NCI-H146 (cell line): ENCODE results near the gene OR2Z1.
"Not testable (repeated sequence)": the region's sequence is repeated elsewhere in the genome, so short reads cannot be mapped to it uniquely, and the experiment has no call there.

ENCODE experiments used
- DNase-seq: peaks from one replicate; lab custom pipeline; 2025; lab: John Stamatoyannopoulos, UW

OR2Z1 gene

DNA sequence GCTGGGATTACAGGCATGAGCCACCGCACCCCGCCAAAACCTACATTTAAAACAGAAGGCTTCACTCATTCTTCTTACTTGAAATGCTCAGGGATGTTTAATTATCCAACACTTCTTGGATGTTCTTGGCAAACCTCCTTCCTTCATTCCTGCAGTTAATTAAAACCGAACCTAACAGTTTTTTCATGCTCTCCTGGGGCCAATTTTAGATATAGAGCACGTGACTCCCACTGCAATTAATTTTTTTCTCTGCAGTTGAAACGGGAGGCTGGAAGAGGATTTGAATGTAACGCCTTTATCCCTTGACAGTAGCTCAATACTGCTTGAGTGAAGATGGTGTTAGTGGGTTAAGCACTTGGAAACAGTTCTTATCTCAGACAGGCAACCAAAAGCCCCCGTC is 18.2 kb upstream of the OR2Z1 start:
- DNase-seq = no peak

GRCh38 chr19:8705304-8705703 is 16.1 kb upstream of the OR2Z1 start:
- DNase-seq = not testable (repeated sequence)

- DNase-seq = no peak
These were observed 15.7 kb upstream of the OR2Z1 start for GRCh38 chr19:8705742-8706141.

DNA sequence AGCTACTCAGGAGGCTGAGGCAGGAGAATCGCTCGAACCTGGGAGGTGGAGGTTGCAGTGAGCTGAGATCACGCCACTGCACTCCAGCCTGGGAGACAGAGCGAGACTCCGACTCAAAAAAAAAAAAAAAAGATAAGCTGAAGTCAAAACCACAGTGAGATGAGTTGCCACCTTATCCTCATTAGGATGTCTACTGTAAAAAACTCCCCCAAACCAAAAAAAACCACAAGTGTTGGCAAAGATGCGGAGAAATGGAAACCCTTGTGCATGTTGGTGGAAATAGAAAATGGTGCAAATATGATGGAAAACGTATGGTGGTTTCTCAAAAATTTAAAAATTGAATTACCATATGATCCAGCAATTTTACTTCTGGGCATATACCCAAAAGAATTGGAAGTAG is 11.1 kb upstream of the OR2Z1 start:
- not testable (repeated sequence) for DNase-seq

- DNase-seq = no peak
These were observed 598 bp downstream of the OR2Z1 start for GRCh38 chr19:8722032-8722431.

DNA sequence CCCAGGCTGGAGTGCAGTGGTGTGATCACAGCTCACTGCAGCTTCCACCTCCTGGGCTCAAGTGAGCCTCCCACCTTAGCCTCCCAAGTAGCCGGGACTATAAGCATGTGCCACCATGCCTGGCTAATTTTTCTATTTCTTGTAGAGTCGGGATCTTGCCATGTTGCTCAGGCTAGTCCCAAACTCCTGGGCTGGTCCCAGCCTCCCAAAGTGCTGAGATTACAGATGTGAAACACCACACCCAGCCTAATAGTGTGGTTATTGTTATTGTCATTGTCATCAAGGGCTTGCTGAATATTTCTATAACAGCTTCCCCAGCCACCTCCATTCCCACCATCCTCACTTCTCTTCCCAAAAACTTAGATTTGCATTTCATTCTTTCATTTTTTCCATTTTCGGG is 2.8 kb downstream of the OR2Z1 start:
- DNase-seq = no peak

- DNase-seq = no peak
These were observed 10.2 kb downstream of the OR2Z1 start for GRCh38 chr19:8731428-8732169.

GRCh38 chr19:8738377-8738776 is 16.9 kb downstream of the OR2Z1 start:
- DNase-seq = no peak

DNA sequence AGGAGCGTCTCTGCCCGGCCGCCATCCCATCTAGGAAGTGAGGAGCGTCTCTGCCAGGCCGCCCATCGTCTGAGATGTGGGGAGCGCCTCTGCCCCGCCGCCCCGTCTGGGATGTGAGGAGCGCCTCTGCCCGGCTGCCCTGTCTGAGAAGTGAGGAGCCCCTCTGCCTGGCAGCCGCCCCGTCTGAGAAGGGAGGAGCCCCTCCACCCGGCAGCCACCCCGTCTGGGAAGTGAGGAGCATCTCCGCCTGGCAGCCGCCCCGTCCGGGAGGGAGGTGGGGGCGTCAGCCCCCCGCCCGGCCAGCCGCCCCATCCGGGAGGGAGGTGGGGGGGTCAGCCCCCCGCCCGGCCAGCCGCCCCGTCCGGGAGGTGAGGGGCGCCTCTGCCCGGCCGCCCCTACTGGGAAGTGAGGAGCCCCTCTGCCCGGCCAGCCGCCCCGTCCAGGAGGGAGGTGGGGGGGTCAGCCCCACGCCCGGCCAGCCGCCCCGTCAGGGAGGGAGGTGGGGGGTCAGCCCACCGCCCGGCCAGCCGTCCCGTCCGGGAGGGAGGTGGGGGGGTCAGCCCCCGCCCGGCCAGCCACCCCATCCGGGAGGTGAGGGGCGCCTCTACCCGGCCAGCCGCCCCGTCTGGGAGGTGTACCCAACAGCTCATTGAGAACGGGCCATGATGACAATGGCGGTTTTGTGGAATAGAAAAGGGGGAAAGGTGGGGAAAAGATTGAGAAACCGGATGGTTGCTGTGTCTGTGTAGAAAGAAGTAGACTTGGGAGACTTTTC is 18.0 kb downstream of the OR2Z1 start:
- DNase-seq = not testable (repeated sequence)

DNA sequence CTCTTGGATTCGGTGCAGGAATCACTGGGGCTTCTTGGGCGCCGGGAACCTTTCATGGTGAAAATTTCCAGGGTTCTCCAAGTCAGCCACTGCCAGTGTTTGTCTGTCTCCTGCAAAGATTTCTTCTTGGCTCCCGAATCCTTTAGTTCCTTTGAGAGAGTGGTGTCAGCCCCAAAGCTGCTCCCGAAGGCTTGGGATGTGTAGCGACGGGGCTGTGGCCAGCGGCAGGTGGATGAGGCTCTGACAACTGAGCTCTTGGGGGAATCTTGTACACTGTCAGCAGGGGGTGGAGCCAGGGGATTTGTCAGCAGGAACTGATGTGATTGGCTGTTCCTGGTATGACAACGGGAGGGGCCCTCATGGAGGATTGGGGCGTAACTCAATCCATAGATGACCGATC is 45.8 kb downstream of the OR2Z1 start:
- not testable (repeated sequence) for DNase-seq

DNA sequence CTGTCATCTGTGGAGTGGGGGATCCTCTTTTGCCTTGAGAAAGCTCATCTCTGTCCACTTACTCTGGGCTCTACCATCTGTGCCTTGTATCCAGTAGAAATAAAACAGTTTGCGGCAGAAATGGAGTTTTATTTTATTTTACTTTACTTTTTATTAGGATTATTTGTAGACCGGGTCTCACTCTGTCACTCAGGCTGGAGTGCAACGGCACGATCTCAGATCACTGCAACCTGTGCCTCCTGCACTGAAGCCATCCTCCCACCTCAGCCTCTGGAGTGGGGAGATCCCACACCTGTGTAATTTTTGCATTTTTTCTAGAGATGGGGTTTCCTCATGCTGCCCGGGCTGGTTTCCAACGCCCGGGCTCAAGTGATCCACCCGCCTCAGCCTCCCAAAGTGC is 47.8 kb downstream of the OR2Z1 start:
- DNase-seq = not testable (repeated sequence)

- not testable (repeated sequence) for DNase-seq
These were observed 52.2 kb downstream of the OR2Z1 start for GRCh38 chr19:8773587-8773986.
